Stimulated activated CD4-positive, alpha-beta T cell treated with anti-CD3 and anti-CD28 coated beads, Interleukin-1b, Interleukin-23, amount 100 ng/mL, for 4 hours (primary cell): ENCODE measurements around the gene PCMT1.
"Not testable (repeated sequence)": the region's sequence is repeated elsewhere in the genome, so short reads cannot be mapped to it uniquely, and the experiment has no call there.

Experiments used
- DNase-seq, 2 donors: peaks; one replicate each; pipeline ENCODE4 v3.0.0-alpha.2; 2020; ENCODE audit warnings: low read depth in 2 of 2

Gene PCMT1

DNA sequence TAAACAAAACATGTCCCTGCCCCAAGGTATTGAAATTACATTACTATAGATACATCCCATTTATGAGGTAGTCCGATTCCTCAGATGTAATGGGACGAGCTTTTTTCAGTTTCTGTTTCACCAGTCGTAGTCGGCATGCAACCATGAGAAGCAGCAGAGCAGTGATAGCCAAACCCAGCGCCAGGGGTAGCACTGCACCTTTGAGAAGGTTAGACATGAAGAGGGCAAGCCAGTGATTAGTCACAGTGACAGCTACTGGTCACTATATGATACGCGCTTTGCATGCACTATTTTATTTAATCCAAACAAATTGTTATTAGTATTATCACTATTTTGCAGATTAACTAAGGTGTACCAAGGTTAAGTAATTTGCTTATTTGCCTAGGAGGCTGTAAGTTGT, 71.0 kb downstream of the PCMT1 start:
- no peak for DNase-seq

GRCh38 chr6:149821492-149821891, 72.0 kb downstream of the PCMT1 start:
- no peak for DNase-seq

GRCh38 chr6:149823013-149823412, 73.5 kb downstream of the PCMT1 start:
- no peak for DNase-seq

GRCh38 chr6:149825292-149825691, 75.8 kb downstream of the PCMT1 start:
- no peak for DNase-seq

DNA sequence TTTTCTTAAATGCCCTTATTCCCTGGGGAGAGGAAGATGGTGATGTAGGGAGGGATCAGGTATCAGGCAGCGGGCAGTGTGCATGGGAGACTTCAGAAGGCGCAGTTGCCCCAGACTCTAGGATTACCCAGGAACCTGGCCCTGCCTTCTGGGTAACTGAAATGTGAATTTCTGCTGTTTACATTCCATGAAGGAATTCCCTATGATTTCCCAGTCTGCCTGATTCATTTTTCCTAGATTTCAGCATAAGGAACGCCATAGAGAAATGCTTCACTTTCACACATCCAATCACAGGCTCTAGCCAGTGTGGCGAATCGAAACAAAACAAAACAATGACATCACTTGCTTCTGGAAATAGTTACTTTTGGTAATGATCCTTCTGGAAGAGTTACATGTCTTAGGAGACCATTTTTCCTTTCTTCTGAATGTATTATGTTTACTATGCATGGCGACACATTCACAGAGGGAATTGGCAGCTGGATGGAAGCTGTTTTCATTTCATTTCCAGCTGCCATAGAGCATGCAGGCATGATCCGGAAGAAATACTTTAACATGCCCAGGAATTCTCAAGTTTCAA, 81.3 kb downstream of the PCMT1 start:
- no peak for DNase-seq

GRCh38 chr6:149831308-149831820, 81.8 kb downstream of the PCMT1 start:
- DNase-seq, result no peak

DNA sequence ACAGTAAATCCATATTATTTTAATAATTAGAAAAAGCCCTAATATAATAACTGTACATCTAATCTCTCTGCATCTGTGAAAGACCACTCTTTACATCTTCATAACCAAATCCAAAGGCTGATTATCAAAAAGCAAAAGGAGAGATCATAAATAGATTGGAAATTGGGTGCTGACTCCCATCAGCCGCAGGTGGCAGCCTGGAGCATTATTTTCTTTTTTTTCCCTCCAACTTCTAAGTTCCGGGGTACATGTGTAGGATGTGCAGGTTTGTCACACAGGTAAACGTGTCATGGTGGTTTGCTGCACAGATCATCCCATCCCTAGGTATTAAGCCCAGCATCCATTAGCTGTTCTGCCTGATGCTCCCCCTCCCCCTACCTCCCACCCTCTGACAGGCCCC, 84.1 kb downstream of the PCMT1 start:
- DNase-seq, result no peak

- DNase-seq, result peak; percentile 27 to 76
Observed at GRCh38 chr6:149834513-149835481, 85.3 kb downstream of the PCMT1 start.

DNA sequence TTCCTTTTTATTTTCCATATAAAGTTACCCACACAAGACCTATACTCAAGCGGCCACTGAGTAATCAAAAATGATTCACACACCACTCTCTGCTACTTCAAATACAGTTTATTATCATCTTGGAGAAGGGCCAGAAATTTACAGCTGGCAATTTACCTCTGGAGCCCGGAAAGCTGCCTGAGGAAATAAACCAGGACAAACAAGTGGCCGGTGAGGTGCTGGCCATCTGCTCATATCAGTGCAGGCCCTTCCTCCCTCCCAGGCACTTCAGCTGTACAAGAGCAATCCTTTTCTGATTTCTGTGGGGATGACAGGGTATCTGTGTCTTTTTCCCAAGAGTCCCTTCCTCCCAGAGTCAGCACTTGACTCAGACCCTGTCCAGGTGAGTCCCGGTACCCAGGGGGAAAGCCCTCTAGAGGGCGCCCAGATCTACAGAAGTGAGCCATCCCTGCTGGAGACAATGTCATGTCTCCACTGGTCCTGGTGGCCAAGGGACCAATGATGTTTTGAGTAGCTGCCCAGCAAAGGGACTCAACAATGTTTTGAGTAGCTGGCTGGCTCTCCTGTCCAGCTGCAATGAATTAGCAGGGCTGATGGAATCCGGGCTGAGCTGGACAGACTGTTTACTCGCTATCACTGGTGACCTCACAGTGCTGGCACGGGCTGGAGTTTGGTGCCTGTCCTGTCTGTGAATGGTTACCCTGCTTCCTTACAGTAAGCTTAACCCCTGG, 91.0 kb downstream of the PCMT1 start:
- DNase-seq, result peak in 1 of 2 donors; percentile 31

DNA sequence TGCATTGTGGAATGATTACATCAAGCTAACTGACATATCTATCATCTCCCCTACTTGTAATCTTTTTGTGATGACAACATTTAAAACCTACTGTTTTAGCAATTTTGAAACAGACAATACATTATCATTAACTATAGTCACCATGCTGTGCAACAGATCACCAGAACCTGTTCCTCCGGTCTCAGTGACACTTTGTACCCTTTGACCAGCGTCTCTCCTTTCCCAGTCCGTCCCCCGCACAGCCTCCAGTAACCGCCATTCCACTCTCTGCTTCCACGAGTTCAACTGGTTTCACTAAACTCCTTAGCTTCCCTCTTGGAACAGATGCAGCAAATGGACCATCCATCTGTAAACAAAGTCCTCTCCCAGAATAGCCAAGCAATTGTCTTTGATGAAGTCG, 92.8 kb downstream of the PCMT1 start:
- no peak for DNase-seq

GRCh38 chr6:149843051-149843633, 93.6 kb downstream of the PCMT1 start:
- no peak for DNase-seq

- DNase-seq, result not testable (repeated sequence)
Observed at GRCh38 chr6:149844036-149844435, 94.5 kb downstream of the PCMT1 start.

GRCh38 chr6:149844480-149844879, 94.9 kb downstream of the PCMT1 start:
- DNase-seq, result no peak

- DNase-seq, result no peak
Observed at GRCh38 chr6:149845549-149845948, 96.0 kb downstream of the PCMT1 start.

DNA sequence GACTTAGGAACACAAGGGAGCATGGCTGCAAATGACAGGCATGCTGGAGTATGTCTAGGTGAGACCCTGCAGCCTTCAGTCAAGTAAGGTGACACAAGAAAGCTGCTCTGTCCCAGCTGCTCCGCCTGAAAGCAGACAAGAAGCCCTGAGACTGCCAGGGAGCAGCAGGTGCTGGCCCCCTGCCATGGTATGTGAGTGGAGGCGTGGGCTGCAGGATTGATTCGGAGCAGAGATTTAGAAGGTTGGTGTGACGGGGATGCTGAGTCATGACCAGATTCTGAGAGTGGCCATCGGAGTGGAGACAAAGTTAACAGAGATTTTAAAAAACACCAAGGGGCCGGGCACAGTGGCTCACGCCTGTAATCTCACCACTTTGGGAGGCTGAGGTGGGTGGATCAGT, 96.8 kb downstream of the PCMT1 start:
- no peak for DNase-seq

DNA sequence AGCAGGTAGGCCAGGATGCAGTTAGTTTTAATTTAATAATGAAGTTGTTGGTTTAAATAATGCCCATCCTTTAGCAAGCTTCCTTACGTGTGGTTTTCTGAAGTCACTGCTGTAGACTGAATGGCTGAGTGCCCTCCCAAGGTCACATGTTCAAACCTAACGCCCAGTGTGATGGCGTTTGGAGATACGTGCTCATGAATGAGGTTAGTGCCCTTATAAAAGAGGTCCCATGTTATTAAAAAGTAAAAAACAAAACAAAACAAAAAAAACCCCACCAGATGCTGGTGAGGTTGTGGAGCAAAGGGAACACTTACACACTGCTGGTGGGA, 98.4 kb downstream of the PCMT1 start:
- DNase-seq, result no peak

GRCh38 chr6:149848343-149848742, 98.8 kb downstream of the PCMT1 start:
- not testable (repeated sequence) for DNase-seq

DNA sequence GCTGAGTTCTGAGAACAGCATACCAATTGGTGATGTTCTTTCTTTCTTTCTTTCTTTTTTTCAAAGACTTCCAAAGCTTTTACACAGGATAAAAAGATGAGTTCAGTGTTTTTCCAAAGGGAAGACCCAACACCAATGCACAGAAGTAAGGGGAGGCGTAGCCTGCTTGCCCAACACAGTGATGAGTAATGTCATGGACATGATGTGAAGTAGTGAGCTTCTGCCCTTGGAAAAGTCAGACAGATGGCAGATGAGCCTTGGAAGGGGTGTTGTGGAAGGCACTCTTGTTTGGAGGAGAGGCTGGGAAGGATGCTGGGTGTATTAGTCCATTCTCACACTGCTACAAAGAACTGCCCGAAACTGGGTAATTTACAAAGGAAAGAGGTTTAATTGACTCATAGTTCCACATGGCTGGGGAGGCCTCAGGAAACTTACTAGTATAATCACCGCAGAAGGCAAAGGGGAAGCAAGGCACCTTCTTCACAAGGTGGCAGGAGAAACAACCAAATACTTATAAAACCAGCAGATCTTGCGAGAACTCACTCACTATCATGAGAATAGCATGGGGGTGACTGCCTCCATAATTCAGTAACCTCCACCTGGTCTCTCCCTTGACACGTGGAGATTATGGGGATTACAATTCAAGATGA, 102.0 kb downstream of the PCMT1 start:
- DNase-seq, result no peak

DNA sequence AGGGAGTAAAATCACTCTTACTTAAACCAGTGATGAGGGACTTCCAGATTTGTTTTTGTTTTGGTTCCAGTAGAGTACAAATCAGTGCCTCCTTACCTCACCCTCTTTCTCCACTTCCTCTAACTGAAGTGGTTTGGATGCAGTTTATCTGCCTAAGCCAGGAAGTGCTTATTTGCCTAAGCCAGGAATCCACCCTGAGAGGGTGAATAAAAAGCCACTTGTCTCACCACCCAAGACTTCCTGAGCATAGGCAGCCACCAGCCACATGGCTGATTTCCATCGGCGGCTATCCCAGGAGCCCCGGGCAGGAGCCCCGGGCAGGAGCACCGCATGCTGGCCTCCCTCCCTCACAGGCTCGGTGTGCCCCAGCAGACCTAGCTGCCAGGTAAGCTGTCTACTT, 102.6 kb downstream of the PCMT1 start:
- DNase-seq, result no peak

DNA sequence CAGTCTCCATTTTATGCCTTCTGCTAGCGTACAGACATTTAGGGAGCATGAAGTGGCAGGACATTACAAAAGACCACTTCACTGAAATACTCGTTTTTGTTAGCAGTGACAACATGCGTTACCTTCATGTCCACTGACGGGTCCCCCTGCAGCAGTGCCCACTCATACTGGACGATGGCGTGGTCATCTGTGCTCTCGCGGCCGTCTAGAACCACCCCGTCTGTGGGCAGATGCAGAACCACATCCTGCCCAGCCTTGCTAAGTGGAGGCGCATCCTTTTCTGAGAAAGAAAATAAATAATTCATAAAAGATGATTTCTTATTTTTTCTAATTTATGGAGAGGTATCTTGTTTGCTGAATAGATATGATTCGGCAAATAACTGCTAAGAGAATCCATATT, 103.3 kb downstream of the PCMT1 start:
- DNase-seq, result no peak

GRCh38 chr6:149854017-149854416, 104.5 kb downstream of the PCMT1 start:
- not testable (repeated sequence) for DNase-seq

DNA sequence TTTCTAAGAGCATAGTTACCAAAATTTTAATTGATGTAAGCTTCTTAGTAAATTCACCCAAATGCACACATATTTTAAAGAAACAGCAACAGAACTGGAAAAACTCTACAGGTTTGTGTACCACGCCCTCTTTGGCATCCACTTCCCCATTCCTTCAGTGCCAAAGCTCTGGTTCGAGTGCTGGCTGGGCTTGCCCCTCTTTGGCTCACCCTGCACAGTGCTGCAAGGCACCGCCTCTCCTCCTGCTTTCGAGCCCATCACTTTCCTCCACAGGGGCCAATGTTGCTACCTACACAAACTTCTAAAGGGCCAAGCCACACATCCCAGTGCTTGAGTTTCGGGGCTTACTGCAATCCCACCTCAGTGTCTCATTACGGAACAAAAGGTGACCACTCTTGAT, 105.0 kb downstream of the PCMT1 start:
- DNase-seq, result no peak
